ENCODE data around the gene TMEM98.

DNA sequence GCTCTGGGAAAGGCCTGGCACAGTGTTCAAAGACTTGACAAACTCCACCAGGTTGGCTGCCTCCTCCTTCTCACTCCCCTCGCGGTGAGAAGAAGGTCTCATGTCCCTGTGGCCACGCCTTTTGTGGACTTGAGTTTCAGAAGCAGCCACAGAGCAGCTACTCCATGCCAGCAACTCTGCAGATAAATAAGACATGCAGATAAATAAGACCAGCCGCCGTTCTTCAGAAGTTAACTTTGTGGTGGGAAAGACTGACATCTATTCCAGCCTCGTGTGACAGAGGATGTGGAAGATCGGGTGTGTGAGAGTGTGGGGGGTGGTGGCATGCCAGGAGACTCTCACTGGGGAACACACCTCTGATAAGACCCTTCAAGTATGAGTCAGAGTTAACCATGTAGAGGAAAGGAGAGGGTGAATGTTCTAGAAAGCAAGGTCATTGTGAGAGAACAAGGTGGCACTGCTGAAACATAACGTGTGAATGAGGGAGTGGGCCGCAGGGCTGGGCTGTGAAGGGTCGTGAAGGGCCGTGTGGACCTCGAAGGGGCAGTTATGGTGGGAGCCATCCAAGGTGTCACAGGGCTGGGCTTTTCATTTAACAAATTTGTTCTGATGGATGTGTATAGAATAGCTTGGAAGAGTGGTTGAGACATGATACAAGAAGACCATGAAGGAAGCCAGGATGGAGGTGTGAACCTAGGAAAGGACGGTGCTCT is 64.5 kb downstream of the TMEM98 start:
- TF ChIP-seq POLR2AphosphoS5 (IDR thresholded peaks at IDR 0.05; ENCODE audit: low read depth, low read length) (no peak), GTF2F1 (IDR thresholded peaks at IDR 0.05; ENCODE audit: borderline replicate concordance, low read depth, low read length) (no peak), TCF12 (IDR thresholded peaks at IDR 0.05; ENCODE audit: low read depth, low read length) (no peak), POLR2A (IDR thresholded peaks at IDR 0.05; ENCODE audit: control extremely low read depth in 1 of 2, low read depth in 2 of 2, low read length in 2 of 2) (no peak), GABPA (IDR thresholded peaks at IDR 0.05; ENCODE audit: borderline replicate concordance, insufficient read depth, low read length) (no peak), CHD2 (IDR thresholded peaks at IDR 0.05; ENCODE audit: low read length) (no peak), RAD21 (IDR thresholded peaks at IDR 0.05 in 1 of 2, conservative IDR thresholded peaks at IDR 0.05 in 1 of 2; ENCODE audit: low read depth in 2 of 2, low read length in 2 of 2) (no peak), SP1 (IDR thresholded peaks at IDR 0.05; ENCODE audit: low read depth, low read length) (no peak), YY1 (IDR thresholded peaks at IDR 0.05; ENCODE audit: low read depth, low read length) (no peak), JUND (IDR thresholded peaks at IDR 0.05; ENCODE audit: low read length) (no peak), CREB1 (IDR thresholded peaks at IDR 0.05) (no peak), CEBPB (IDR thresholded peaks at IDR 0.05; ENCODE audit: low read depth, low read length) (no peak), RNF2 (IDR thresholded peaks at IDR 0.05; ENCODE audit: borderline replicate concordance, low read depth, low read length, missing control alignments, poor library complexity, severe bottlenecking) (no peak)
- TF ChIP-seq, protein P1, sequence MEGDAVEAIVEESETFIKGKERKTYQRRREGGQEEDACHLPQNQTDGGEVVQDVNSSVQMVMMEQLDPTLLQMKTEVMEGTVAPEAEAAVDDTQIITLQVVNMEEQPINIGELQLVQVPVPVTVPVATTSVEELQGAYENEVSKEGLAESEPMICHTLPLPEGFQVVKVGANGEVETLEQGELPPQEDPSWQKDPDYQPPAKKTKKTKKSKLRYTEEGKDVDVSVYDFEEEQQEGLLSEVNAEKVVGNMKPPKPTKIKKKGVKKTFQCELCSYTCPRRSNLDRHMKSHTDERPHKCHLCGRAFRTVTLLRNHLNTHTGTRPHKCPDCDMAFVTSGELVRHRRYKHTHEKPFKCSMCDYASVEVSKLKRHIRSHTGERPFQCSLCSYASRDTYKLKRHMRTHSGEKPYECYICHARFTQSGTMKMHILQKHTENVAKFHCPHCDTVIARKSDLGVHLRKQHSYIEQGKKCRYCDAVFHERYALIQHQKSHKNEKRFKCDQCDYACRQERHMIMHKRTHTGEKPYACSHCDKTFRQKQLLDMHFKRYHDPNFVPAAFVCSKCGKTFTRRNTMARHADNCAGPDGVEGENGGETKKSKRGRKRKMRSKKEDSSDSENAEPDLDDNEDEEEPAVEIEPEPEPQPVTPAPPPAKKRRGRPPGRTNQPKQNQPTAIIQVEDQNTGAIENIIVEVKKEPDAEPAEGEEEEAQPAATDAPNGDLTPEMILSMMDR (IDR thresholded peaks at IDR 0.05; ENCODE audit: control extremely low read depth in 1 of 3, insufficient read depth in 1 of 3, low read depth in 1 of 3, low read length in 3 of 3) = no peak
